ENCODE results near the gene IQCB1.

DNA sequence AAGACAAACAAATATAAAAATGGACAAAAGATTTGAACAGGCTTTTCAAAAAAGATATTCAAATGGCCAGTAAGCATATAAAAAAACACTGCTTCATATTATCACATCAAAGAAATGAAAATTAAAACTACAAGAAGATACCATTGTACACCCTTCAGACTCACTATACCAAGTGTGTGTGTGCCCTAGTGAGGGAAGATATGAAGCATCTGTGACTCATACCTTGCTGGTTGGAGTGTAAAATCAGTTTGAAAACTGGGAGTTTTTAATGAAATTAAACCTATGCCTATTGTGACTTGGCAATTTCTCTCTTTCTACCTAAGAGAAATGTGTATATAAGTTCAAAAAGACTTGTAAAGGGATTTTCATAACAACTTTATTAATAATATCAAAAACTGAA lies 35.9 kb upstream of the IQCB1 start:
- no peak for TF ChIP-seq POLR2A (IDR thresholded peaks at IDR 0.05)
- TF ChIP-seq CTCF (IDR thresholded peaks at IDR 0.05), result no peak
